Superior temporal gyrus (tissue), 1 donor: ENCODE results near the gene MBP.
A peak's percentile ranks its signal among the peaks of the same experiment; 100 is the strongest.

ENCODE experiments used
- DNase-seq: peaks from one replicate; pipeline ENCODE4 v3.0.0-alpha.2; 2016; ENCODE audit errors: extremely low spot score

MBP gene

GRCh38 chr18:77114415-77115191, 18.0 kb downstream of the MBP start:
- peak; percentile 51 for DNase-seq

GRCh38 chr18:77114152-77114414, 18.5 kb downstream of the MBP start:
- no peak for DNase-seq

- DNase-seq = no peak
These were observed 19.0 kb downstream of the MBP start for GRCh38 chr18:77113361-77114151.

GRCh38 chr18:77112747-77113092, 19.9 kb downstream of the MBP start:
- DNase-seq = no peak

GRCh38 chr18:77111951-77112746, 20.4 kb downstream of the MBP start:
- no peak for DNase-seq

GRCh38 chr18:77111449-77111848, 21.1 kb downstream of the MBP start:
- no peak for DNase-seq

- no peak for DNase-seq
These were observed 21.6 kb downstream of the MBP start for GRCh38 chr18:77110936-77111335.

- no peak for DNase-seq
These were observed 22.2 kb downstream of the MBP start for GRCh38 chr18:77110400-77110799.

GRCh38 chr18:77109648-77110019, 22.9 kb downstream of the MBP start:
- no peak for DNase-seq

GRCh38 chr18:77108821-77109647, 23.5 kb downstream of the MBP start:
- no peak for DNase-seq

GRCh38 chr18:77108001-77108692, 24.4 kb downstream of the MBP start:
- peak; percentile 73 for DNase-seq

- peak; percentile 32 for DNase-seq
These were observed 25.3 kb downstream of the MBP start for GRCh38 chr18:77107292-77107691.

GRCh38 chr18:77106331-77106730, 26.3 kb downstream of the MBP start:
- DNase-seq = no peak

- DNase-seq = no peak
These were observed 26.9 kb downstream of the MBP start for GRCh38 chr18:77105680-77106079.

- no peak for DNase-seq
These were observed 27.6 kb downstream of the MBP start for GRCh38 chr18:77105028-77105427.

- DNase-seq = no peak
These were observed 28.5 kb downstream of the MBP start for GRCh38 chr18:77103991-77104531.

GRCh38 chr18:77103187-77103850, 29.3 kb downstream of the MBP start:
- DNase-seq = no peak

GRCh38 chr18:77102259-77103040, 30.1 kb downstream of the MBP start:
- DNase-seq = no peak

- no peak for DNase-seq
These were observed 30.9 kb downstream of the MBP start for GRCh38 chr18:77101410-77102258.
